ENCODE measurements around the gene NFE2L1.
"Not testable (repeated sequence)": the region's sequence is repeated elsewhere in the genome, so short reads cannot be mapped to it uniquely, and the experiment has no call there.

NFE2L1 gene

GRCh38 chr17:48070195-48070594 lies 22.0 kb downstream of the NFE2L1 start:
- Histone ChIP-seq H3K27me3 (replicated peaks) (no peaks in the 10 kb centered on the region), H3K36me3 (replicated peaks) (peaks cover 52% of the 10 kb centered on the region), H3K27ac (no peak overlapping the region), H3K4me3 (ENCODE audit: low read depth, low read length) (no peak overlapping the region)
- DNase-seq = no peak
- TF ChIP-seq CTCF (IDR thresholded peaks at IDR 0.05; ENCODE audit: low read depth, low read length, missing control alignments) = no peak
- in situ Hi-C loops (cut with HindIII; ENCODE audit: low pct_ligation_motif_present, low sequenced_read_pairs) = no loop called here

- TF ChIP-seq CTCF (IDR thresholded peaks at IDR 0.05; ENCODE audit: low read depth, low read length, missing control alignments) = no peak
- Histone ChIP-seq H3K27ac (no peak overlapping the region), H3K36me3 (replicated peaks) (peaks cover 60% of the 10 kb centered on the region), H3K27me3 (replicated peaks) (no peaks in the 10 kb centered on the region), H3K4me3 (ENCODE audit: low read depth, low read length) (no peak overlapping the region)
- DNase-seq = no peak
- in situ Hi-C loops (cut with HindIII; ENCODE audit: low pct_ligation_motif_present, low sequenced_read_pairs) = no loop called here
These were observed 23.5 kb downstream of the NFE2L1 start for GRCh38 chr17:48071654-48072053.

- not testable (repeated sequence) for DNase-seq
- peaks cover 54% of the 10 kb centered on the region for H3K36me3 ChIP-seq (replicated peaks)
These were observed 24.7 kb downstream of the NFE2L1 start for GRCh38 chr17:48072811-48073210.

GRCh38 chr17:48073566-48074094 lies 25.5 kb downstream of the NFE2L1 start:
- H3K27ac ChIP-seq = peak overlapping the region; percentile 2
- H3K36me3 ChIP-seq (replicated peaks) = peaks cover 50% of the 10 kb centered on the region
- H3K4me3 ChIP-seq (ENCODE audit: low read depth, low read length); DNase-seq; in situ Hi-C loops (cut with HindIII; ENCODE audit: low pct_ligation_motif_present, low sequenced_read_pairs); H3K27me3 ChIP-seq (replicated peaks): not testable (repeated sequence)

More at GRCh38 chr17:48072811-48073210, 24.7 kb downstream of the NFE2L1 start:
- in situ Hi-C loops (cut with HindIII; ENCODE audit: low pct_ligation_motif_present, low sequenced_read_pairs); H3K4me3 ChIP-seq (ENCODE audit: low read depth, low read length); H3K27ac ChIP-seq; H3K27me3 ChIP-seq (replicated peaks): not testable (repeated sequence)

GRCh38 chr17:48074322-48075081 lies 26.3 kb downstream of the NFE2L1 start:
- peak; percentile 89 for DNase-seq
- H3K27ac ChIP-seq = peak overlapping the region; percentile 2
- H3K27me3 ChIP-seq (replicated peaks) = no peaks in the 10 kb centered on the region
- in situ Hi-C loops (cut with HindIII; ENCODE audit: low pct_ligation_motif_present, low sequenced_read_pairs) = no loop called here
- H3K36me3 ChIP-seq (replicated peaks) = peaks cover 50% of the 10 kb centered on the region
- peak; percentile 83 for TF ChIP-seq CTCF (IDR thresholded peaks at IDR 0.05; ENCODE audit: low read depth, low read length, missing control alignments)
- H3K4me3 ChIP-seq (ENCODE audit: low read depth, low read length) = no peak overlapping the region

GRCh38 chr17:48077152-48077551 lies 29.0 kb downstream of the NFE2L1 start:
- H3K4me3 ChIP-seq (ENCODE audit: low read depth, low read length); in situ Hi-C loops (cut with HindIII; ENCODE audit: low pct_ligation_motif_present, low sequenced_read_pairs); H3K27me3 ChIP-seq (replicated peaks); DNase-seq; H3K27ac ChIP-seq: not testable (repeated sequence)
- peaks cover 31% of the 10 kb centered on the region for H3K36me3 ChIP-seq (replicated peaks)

- in situ Hi-C loops (cut with HindIII; ENCODE audit: low pct_ligation_motif_present, low sequenced_read_pairs) = no loop called here
These were observed 33.7 kb downstream of the NFE2L1 start for GRCh38 chr17:48081858-48082257.

More at GRCh38 chr17:48081858-48082257, 33.7 kb downstream of the NFE2L1 start:
- no peak for TF ChIP-seq CTCF (IDR thresholded peaks at IDR 0.05; ENCODE audit: low read depth, low read length, missing control alignments)
- DNase-seq = no peak
- no peak overlapping the region for H3K4me3 ChIP-seq (ENCODE audit: low read depth, low read length)
- no peaks in the 10 kb centered on the region for H3K27me3 ChIP-seq (replicated peaks)
- H3K27ac ChIP-seq = no peak overlapping the region
- peaks cover under 1% of the 10 kb centered on the region for H3K36me3 ChIP-seq (replicated peaks)
